22Rv1 (cell line): Measurements from ENCODE around the gene BANP.

Experiments
- CTCF ChIP-seq: fragments of 450-650 bp; IDR thresholded peaks from 2 replicates; pipeline ENCODE4 v1.5.1; 2017; ENCODE audit warnings: mild to moderate bottlenecking
- ZFX ChIP-seq: fragments of 450-650 bp; IDR thresholded peaks from 2 replicates; pipeline ENCODE4 v1.6.1; 2017; ENCODE audit warnings: antibody characterized with exemption, borderline replicate concordance

- TF ChIP-seq CTCF (no peak), ZFX (no peak)
These were observed 21.2 kb upstream of the BANP start for GRCh38 chr16:87929986-87930385.
